ENCODE data around the gene KLLN.
"Not testable (repeated sequence)": the region's sequence is repeated elsewhere in the genome, so short reads cannot be mapped to it uniquely, and the experiment has no call there.

KLLN gene

DNA sequence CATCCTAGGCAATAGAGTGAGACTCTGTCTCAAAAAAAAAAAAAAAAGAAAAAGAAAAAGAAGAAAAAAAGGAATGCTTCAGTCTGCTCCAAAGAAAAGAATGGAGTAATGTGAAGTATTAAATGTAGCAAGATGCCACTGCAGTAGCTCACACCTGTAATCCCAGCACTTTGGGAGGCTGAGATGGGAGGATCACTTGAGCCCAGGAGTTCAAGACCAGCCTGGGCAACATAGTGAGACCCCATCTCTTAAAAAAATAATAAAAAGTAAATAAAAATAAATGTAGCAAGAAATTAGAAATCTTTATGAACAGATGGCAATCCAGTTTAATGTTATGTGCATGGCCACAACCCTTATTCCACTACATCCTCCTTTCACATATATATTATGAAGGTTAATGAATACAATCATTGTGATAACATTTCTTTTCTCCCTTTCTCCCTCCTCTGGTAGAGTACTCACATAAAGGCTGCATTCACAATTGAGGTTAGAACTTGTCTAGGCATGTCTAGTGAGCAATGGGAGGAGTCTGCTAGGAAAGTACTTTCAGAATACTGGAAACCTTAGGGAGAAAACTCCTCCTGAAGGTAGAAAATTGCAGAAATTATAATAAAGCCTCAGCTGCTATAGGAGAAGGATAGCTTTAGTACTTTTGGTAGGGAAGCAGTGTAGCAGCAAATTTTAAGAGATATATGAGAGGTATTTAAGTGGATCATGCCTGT is 20.4 kb downstream of the KLLN start:
- in situ Hi-C loops (cut with MboI; ENCODE audit: low sequenced_read_pairs): no loop called here

GRCh38 chr10:87842220-87842641 is 21.1 kb downstream of the KLLN start:
- in situ Hi-C loops (cut with MboI; ENCODE audit: low sequenced_read_pairs): no loop called here

- in situ Hi-C loops (cut with MboI; ENCODE audit: low sequenced_read_pairs): no loop called here
Observed at GRCh38 chr10:87841186-87841585, 22.1 kb downstream of the KLLN start.

DNA sequence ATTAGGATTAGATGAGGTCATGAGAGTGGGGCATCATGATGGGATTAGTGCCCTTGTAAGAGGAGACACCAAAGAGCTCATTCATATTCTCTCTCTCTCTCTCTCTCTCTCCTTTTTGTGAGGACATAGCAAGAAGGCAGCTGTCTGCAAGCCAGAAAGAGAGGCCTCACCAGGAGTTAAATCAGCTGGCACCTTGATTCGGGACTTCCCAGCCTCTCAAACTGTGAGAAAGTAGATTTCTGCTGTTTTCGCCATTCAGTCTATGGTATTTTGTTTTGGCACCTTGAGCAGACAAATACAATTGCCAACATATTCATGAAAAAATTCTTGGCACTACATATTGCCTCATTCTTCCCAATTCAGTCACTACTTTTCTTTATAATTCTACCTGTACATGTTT is 24.7 kb downstream of the KLLN start:
- in situ Hi-C loops (cut with MboI; ENCODE audit: low sequenced_read_pairs): no loop called here

DNA sequence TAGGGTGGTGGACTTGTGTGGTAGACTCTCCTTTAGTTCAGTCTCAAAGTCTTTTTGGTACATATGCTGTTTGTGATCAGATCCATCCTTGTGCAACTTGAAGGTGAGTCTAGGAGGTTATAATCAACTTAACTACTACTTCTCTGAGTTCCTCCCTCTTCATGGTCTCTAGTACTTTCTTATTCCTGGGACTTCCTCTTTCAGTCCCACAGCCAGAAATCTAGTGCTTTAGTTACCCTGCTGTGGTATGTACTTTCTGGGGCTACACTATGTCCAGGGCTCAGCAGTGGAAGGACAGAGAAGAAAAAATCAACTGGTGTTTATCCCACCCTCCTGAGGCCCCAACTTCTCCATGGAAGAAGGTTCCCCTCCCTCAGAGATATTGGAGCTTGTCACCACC is 25.9 kb downstream of the KLLN start:
- in situ Hi-C loops (cut with MboI; ENCODE audit: low sequenced_read_pairs): no loop called here

- in situ Hi-C loops (cut with MboI; ENCODE audit: low sequenced_read_pairs): no loop called here
Observed at GRCh38 chr10:87836098-87836497, 27.2 kb downstream of the KLLN start.

- in situ Hi-C loops (cut with MboI; ENCODE audit: low sequenced_read_pairs): no loop called here
Observed at GRCh38 chr10:87829986-87830729, 33.2 kb downstream of the KLLN start.

GRCh38 chr10:87829051-87829450 is 34.3 kb downstream of the KLLN start:
- in situ Hi-C loops (cut with MboI; ENCODE audit: low sequenced_read_pairs): not testable (repeated sequence)

DNA sequence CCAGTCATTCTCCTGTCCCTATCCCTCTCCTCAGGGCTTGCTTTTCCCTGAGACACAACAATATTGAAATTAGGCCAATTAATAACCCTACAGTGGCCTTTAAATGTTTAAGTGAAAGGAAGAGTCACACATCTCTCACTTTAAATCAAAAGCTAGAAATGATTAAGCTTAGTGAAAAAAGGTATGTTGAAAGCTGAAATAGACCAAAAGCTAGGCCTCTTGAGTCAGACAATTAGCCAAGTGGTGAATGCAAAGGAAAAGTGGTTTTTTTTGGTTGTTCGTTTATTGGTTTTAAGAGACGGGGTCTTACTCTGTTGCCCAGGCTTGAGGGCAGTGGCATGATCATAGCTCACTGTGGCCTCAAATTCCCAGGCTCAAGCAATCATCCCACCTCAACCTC is 35.7 kb downstream of the KLLN start:
- in situ Hi-C loops (cut with MboI; ENCODE audit: low sequenced_read_pairs): no loop called here

DNA sequence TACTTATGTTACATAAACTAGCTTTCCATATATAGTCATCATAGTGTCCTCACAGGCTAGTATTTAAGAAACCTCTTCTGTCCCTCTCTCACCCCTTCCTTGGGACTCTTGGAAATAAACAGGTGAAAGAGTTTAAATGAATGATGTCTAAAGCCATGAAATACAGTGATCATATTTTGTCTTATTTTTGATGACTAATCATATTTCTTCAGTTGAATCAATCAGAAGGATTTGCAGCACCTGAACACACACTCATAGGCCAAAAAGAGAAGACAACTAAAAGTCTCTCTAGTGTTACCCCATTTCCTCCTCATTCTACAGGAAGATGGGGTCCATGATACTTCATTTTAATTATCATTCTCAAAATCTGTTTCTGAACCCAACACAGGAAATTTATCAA is 36.7 kb downstream of the KLLN start:
- in situ Hi-C loops (cut with MboI; ENCODE audit: low sequenced_read_pairs): no loop called here

GRCh38 chr10:87819289-87819585 is 44.1 kb downstream of the KLLN start:
- in situ Hi-C loops (cut with MboI; ENCODE audit: low sequenced_read_pairs): no loop called here

GRCh38 chr10:87818505-87819288 is 44.6 kb downstream of the KLLN start:
- in situ Hi-C loops (cut with MboI; ENCODE audit: low sequenced_read_pairs): no loop called here

GRCh38 chr10:87817609-87818504 is 45.5 kb downstream of the KLLN start, which contains the start of gene ATAD1:
ATAD1 (minus strand) TSS chr10:87818226; CDS start chr10:87814599, 3,627 bp downstream.
- in situ Hi-C loops (cut with MboI; ENCODE audit: low sequenced_read_pairs): no loop called here

DNA sequence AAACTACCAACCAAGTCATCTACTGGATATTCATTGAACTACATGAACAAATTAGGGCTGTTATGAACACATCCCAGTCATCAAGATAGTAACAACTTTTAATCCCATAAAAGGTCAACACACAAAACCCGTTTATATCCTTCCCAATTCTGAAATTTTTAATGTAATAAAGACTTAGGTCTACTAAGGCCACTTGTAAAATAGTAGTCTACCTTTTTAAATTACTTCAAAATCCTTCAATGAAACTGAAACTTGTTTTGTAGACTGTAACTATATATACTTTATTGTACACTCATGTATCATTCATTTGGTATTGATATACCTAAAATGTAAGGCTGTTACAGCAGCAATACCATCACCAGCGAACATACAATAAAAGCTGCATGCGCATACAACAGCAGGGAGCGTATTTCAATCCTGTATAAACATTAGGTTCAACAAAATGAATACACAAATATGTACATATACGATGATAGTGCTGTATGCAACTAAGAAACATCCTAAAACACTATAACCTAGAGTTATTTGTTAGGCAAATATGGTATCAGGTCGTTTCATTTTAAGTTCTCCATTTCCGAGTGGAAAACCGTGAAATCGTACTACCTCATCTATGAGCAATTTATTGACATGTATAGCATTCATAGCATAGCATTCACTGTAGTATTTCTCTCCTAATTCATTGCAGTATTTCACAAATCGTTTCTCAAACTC is 46.3 kb downstream of the KLLN start:
- in situ Hi-C loops (cut with MboI; ENCODE audit: low sequenced_read_pairs): no loop called here

GRCh38 chr10:87816163-87816897 is 47.0 kb downstream of the KLLN start:
- in situ Hi-C loops (cut with MboI; ENCODE audit: low sequenced_read_pairs): no loop called here
